Ramos (cell line): Measurements from ENCODE around the gene PRR4.

Experiments
- in situ Hi-C: fragments of 300-500 bp; cut with MboI; formaldehyde crosslinking; loops from one replicate; pipeline ENCODE4 v1.14.3; 2022; ENCODE audit warnings: low sequenced_read_pairs; ENCODE audit not compliant: unreplicated experiment

The PRR4 gene

GRCh38 chr12:10849425-10849878 is at the start of gene PRR4:
PRR4 (minus strand) TSS chr12:10849475; CDS start chr12:10849437, 38 bp downstream.
- in situ Hi-C loops: no loop called here

GRCh38 chr12:10896854-10897253 is 47.6 kb upstream of the PRR4 start:
- in situ Hi-C loops: no loop called here

- in situ Hi-C loops: no loop called here
Measured at GRCh38 chr12:10891937-10892336, 42.7 kb upstream of the PRR4 start.

- in situ Hi-C loops: no loop called here
Measured at GRCh38 chr12:10889226-10889625, 40.0 kb upstream of the PRR4 start.

GRCh38 chr12:10884086-10884725 is 34.9 kb upstream of the PRR4 start, which contains the start of gene PRH1:
PRH1 (minus strand) TSS chr12:10884255; CDS start chr12:10884217, 38 bp downstream.
- in situ Hi-C loops: no loop called here

GRCh38 chr12:10873378-10873777 is 24.1 kb upstream of the PRR4 start:
- in situ Hi-C loops: no loop called here

- in situ Hi-C loops: no loop called here
Measured at GRCh38 chr12:10867381-10867780, 18.1 kb upstream of the PRR4 start.

GRCh38 chr12:10863512-10864218 is 14.4 kb upstream of the PRR4 start:
- in situ Hi-C loops: no loop called here

- in situ Hi-C loops: no loop called here
Measured at GRCh38 chr12:10861366-10861765, 12.1 kb upstream of the PRR4 start.

- in situ Hi-C loops: no loop called here
Measured at GRCh38 chr12:10855807-10856206, 6.5 kb upstream of the PRR4 start.

GRCh38 chr12:10853776-10854175 is 4.5 kb upstream of the PRR4 start:
- in situ Hi-C loops: no loop called here

- in situ Hi-C loops: no loop called here
Measured at GRCh38 chr12:10851243-10851858, 2.1 kb upstream of the PRR4 start.

GRCh38 chr12:10847744-10848143 is 1.5 kb downstream of the PRR4 start:
- in situ Hi-C loops: no loop called here

GRCh38 chr12:10842862-10843261 is 6.4 kb downstream of the PRR4 start:
- in situ Hi-C loops: no loop called here

- in situ Hi-C loops: no loop called here
Measured at GRCh38 chr12:10838461-10838860, 10.8 kb downstream of the PRR4 start.

- in situ Hi-C loops: no loop called here
Measured at GRCh38 chr12:10829994-10830393, 19.3 kb downstream of the PRR4 start.

GRCh38 chr12:10826258-10826657 is 23.0 kb downstream of the PRR4 start, which contains the start of gene TAS2R10:
TAS2R10 (minus strand) TSS chr12:10826358; CDS start chr12:10826269, 89 bp downstream.
- in situ Hi-C loops: no loop called here

- in situ Hi-C loops: no loop called here
Measured at GRCh38 chr12:10824957-10825356, 24.3 kb downstream of the PRR4 start.

- in situ Hi-C loops: no loop called here
Measured at GRCh38 chr12:10811883-10812536, 37.3 kb downstream of the PRR4 start.

- in situ Hi-C loops: no loop called here
Measured at GRCh38 chr12:10810068-10810467, 39.2 kb downstream of the PRR4 start, which contains the start of gene TAS2R9. TAS2R9 (minus strand) TSS chr12:10810168; CDS start chr12:10810075, 93 bp downstream.

- in situ Hi-C loops: no loop called here
Measured at GRCh38 chr12:10807186-10807585, 42.1 kb downstream of the PRR4 start, which contains the start of gene TAS2R8. TAS2R8 (minus strand) TSS chr12:10807286; CDS start chr12:10806980, 306 bp downstream.
